Natural killer cell (primary cell): ENCODE results near the gene RYR3. TPM values are rescaled to one million over a fixed set of nuclear protein-coding genes. Genes with fewer than 3 reads are reported as not detected.

ENCODE experiments used
- ATAC-seq, 3 donors: fragments of 150-1000 bp in 2 of 3; fragments of 200-7000 bp in 1 of 3; cut with Tn5 transposase; 1 replicate in 1 of 3; 2 replicates in 2 of 3; pipeline ENCODE4 v1.10.0; 2021; ENCODE audit warnings: mild to moderate bottlenecking in 2 of 3, moderate library complexity in 2 of 3
- DNase-seq, 2 donors: peaks; one replicate each; pipeline versions ENCODE4 v3.0.0 to v3.0.0-alpha.2; 2013 to 2021; ENCODE audit warnings: mixed read lengths in 1 of 2
- H3K27ac ChIP-seq: one replicate; pipeline ENCODE4 v1.5.1; 2013; ENCODE audit warnings: mild to moderate bottlenecking, low read length
- H3K27me3 ChIP-seq: one replicate; pipeline ENCODE4 v1.6.1; 2013; ENCODE audit warnings: low read length; ENCODE audit not compliant: control insufficient read depth, insufficient read depth
- H3K36me3 ChIP-seq: one replicate; pipeline ENCODE4 v1.6.1; 2013; ENCODE audit warnings: low read length; ENCODE audit not compliant: control insufficient read depth, insufficient read depth
- H3K4me1 ChIP-seq: one replicate; pipeline ENCODE4 v1.6.1; 2013; ENCODE audit warnings: low read length; ENCODE audit not compliant: control insufficient read depth, insufficient read depth
- H3K4me3 ChIP-seq: one replicate; pipeline ENCODE4 v1.5.1; 2013; ENCODE audit warnings: low read length
- H3K9me3 ChIP-seq: one replicate; pipeline ENCODE4 v1.6.1; 2013; ENCODE audit warnings: low read length; ENCODE audit not compliant: control insufficient read depth, insufficient read depth
- H3K27ac Mint-ChIP-seq, 2 donors: one replicate each; pipeline ENCODE4 v1.8.0; 2022; ENCODE audit warnings: mild to moderate bottlenecking in 2 of 2, mixed read lengths in 2 of 2, moderate library complexity in 1 of 2
- H3K27me3 Mint-ChIP-seq, 2 donors: one replicate each; pipeline ENCODE4 v1.8.0; 2022; ENCODE audit warnings: low read depth in 2 of 2, mixed read lengths in 2 of 2
- H3K36me3 Mint-ChIP-seq: one replicate; pipeline ENCODE4 v1.8.0; 2022; ENCODE audit warnings: mixed read lengths
- H3K4me1 Mint-ChIP-seq, 2 donors: one replicate each; pipeline ENCODE4 v1.8.0; 2022; ENCODE audit warnings: mixed read lengths in 2 of 2
- H3K4me3 Mint-ChIP-seq: one replicate; pipeline ENCODE4 v1.8.0; 2022; ENCODE audit warnings: mild to moderate bottlenecking, moderate library complexity, mixed read lengths
- H3K9me3 Mint-ChIP-seq, 2 donors: one replicate each; pipeline ENCODE4 v1.8.0; 2022; ENCODE audit warnings: mixed read lengths in 2 of 2
- WGBS: methylation state at CpG from one replicate; pipeline ENCODE4 v1.1.7; 2013; ENCODE audit warnings: missing lambda C conversion rate; ENCODE audit not compliant: insufficient coverage; 5-methylcytosine and 5-hydroxymethylcytosine counted together
- intact Hi-C: fragments of 100-400 bp; cut with micrococcal nuclease; formaldehyde crosslinking; loops from one replicate; pipeline ENCODE4 v1.14.2; 2022
- total RNA-seq, 4 donors: library from RNA; stranded (reverse); fragments of 120-200 nt in 1 of 4; gene quantifications; one replicate each; pipeline versions ENCODE4 v1.2.3 to v1.2.4, GENCODE V29; 2013 to 2022
- TF ChIP-seq, protein P1 (sequence below): fragments of 200-600 bp; IDR thresholded peaks from one replicate; pipeline ENCODE4 v1.8.0; 2022; ENCODE audit warnings: antibody characterized with exemption

Gene RYR3
- total RNA-seq, 3 donors from 2014 or later (not counting 1 experiment from before 2014, with no cell fraction given), result 0.09 to 6.2 TPM; not detected in 1

DNA sequence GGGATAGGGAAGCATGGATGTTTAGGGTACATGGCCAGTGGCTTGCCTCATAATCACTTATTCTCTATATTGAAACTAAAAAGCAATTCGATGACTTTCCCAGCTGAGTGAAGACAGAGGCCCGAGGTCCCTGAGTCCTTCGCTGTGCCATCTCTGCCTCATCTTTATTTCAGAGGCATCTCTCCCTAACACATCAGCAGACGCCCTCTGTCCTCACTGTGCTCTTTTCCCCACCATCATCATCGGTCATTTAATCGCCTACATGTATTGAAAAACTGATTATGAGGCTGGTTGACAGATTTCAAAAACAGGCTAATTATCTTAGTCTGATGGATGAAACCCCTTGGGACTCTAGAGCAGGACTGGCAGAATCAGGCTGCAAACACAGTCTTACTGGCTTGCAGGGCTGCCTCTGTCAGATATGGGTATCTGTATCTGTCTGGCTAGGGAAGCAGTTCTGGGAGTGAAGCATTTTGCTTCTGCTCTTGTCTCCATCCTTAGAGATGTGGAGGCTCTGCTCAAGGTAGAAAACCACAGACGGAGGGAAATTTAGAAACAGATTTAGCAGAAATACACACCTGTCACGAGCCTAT lies 366.6 kb downstream of the RYR3 start:
- Histone ChIP-seq H3K4me3 (no peak overlapping the region), H3K27me3 (no peaks in the 10 kb centered on the region), H3K36me3 (no peaks in the 10 kb centered on the region), H3K27ac (no peak overlapping the region), H3K9me3 (no peaks in the 10 kb centered on the region), H3K4me1 (no peaks in the 10 kb centered on the region)
- H3K4me1 Mint-ChIP-seq, result no peaks in the 10 kb centered on the region
- peaks cover 13 to 23% of the 10 kb centered on the region in 2 donors for H3K27me3 Mint-ChIP-seq
- 88% methylated on average over 8 of the region's 8 CpGs for WGBS
- no peaks in the 10 kb centered on the region for H3K36me3 Mint-ChIP-seq
- no peak for ATAC-seq
- H3K4me3 Mint-ChIP-seq, result no peak overlapping the region
- TF ChIP-seq, protein P1, sequence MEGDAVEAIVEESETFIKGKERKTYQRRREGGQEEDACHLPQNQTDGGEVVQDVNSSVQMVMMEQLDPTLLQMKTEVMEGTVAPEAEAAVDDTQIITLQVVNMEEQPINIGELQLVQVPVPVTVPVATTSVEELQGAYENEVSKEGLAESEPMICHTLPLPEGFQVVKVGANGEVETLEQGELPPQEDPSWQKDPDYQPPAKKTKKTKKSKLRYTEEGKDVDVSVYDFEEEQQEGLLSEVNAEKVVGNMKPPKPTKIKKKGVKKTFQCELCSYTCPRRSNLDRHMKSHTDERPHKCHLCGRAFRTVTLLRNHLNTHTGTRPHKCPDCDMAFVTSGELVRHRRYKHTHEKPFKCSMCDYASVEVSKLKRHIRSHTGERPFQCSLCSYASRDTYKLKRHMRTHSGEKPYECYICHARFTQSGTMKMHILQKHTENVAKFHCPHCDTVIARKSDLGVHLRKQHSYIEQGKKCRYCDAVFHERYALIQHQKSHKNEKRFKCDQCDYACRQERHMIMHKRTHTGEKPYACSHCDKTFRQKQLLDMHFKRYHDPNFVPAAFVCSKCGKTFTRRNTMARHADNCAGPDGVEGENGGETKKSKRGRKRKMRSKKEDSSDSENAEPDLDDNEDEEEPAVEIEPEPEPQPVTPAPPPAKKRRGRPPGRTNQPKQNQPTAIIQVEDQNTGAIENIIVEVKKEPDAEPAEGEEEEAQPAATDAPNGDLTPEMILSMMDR, result no peak
- no peaks in the 10 kb centered on the region for H3K9me3 Mint-ChIP-seq
- intact Hi-C loops, result no loop called here
- H3K27ac Mint-ChIP-seq, result no peak overlapping the region
- no peak for DNase-seq

DNA sequence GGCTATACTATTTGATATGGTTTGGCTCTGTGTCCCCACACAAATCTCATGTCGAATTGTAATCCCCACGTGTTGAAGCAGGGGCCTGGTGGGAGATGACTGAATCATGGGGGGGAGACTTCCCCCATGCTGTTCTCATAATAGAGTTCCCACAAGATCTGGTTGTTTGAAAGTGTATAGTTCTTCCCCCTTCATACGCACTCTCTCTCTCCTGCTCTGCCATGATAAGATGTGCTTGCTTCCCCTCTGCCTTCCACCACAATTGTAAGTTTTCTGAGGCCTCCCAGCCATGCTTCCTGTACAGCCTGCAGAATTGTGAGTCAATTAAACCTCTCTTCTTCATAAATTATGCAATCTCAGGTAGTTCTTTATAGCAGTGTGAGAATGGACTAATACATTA lies 367.4 kb downstream of the RYR3 start:
- no peaks in the 10 kb centered on the region for H3K9me3 ChIP-seq
- H3K9me3 Mint-ChIP-seq, result no peaks in the 10 kb centered on the region
- H3K27me3 ChIP-seq, result no peaks in the 10 kb centered on the region
- DNase-seq (no peak), ATAC-seq (no peak)
- no peak overlapping the region for H3K4me3 Mint-ChIP-seq
- H3K36me3 Mint-ChIP-seq, result no peaks in the 10 kb centered on the region
- H3K27me3 Mint-ChIP-seq, result peaks cover 13 to 23% of the 10 kb centered on the region in 2 donors
- TF ChIP-seq, protein P1, result no peak
- H3K4me3 ChIP-seq, result no peak overlapping the region
- H3K27ac Mint-ChIP-seq, result no peak overlapping the region
- intact Hi-C loops, result no loop called here
- H3K4me1 Mint-ChIP-seq, result no peaks in the 10 kb centered on the region
- 79% methylated on average over 2 of the region's 3 CpGs for WGBS
- no peak overlapping the region for H3K27ac ChIP-seq
- H3K36me3 ChIP-seq, result no peaks in the 10 kb centered on the region
- no peaks in the 10 kb centered on the region for H3K4me1 ChIP-seq

GRCh38 chr15:33678602-33679001 lies 367.8 kb downstream of the RYR3 start:
- Histone ChIP-seq H3K4me1 (no peaks in the 10 kb centered on the region), H3K9me3 (no peaks in the 10 kb centered on the region), H3K36me3 (no peaks in the 10 kb centered on the region), H3K27ac (no peak overlapping the region), H3K4me3 (no peak overlapping the region), H3K27me3 (no peaks in the 10 kb centered on the region)
- Mint-ChIP-seq H3K27me3 (peaks cover 13 to 22% of the 10 kb centered on the region in 2 donors), H3K4me1 (no peaks in the 10 kb centered on the region), H3K36me3 (no peaks in the 10 kb centered on the region), H3K9me3 (no peaks in the 10 kb centered on the region), H3K4me3 (no peak overlapping the region), H3K27ac (no peak overlapping the region)
- TF ChIP-seq, protein P1, result no peak
- ATAC-seq, result no peak
- no peak for DNase-seq
- intact Hi-C loops, result no loop called here
- WGBS, result 67% methylated on average over 5 of the region's 5 CpGs

- Histone ChIP-seq H3K27ac (no peak overlapping the region), H3K4me3 (no peak overlapping the region), H3K9me3 (no peaks in the 10 kb centered on the region), H3K4me1 (no peaks in the 10 kb centered on the region), H3K36me3 (no peaks in the 10 kb centered on the region), H3K27me3 (no peaks in the 10 kb centered on the region)
- H3K36me3 Mint-ChIP-seq, result no peaks in the 10 kb centered on the region
- DNase-seq (no peak), ATAC-seq (no peak)
- intact Hi-C loops, result no loop called here
- peaks cover 13 to 19% of the 10 kb centered on the region in 2 donors for H3K27me3 Mint-ChIP-seq
- no peak overlapping the region for H3K27ac Mint-ChIP-seq
- no peaks in the 10 kb centered on the region for H3K4me1 Mint-ChIP-seq
- no peak overlapping the region for H3K4me3 Mint-ChIP-seq
- TF ChIP-seq, protein P1, result no peak
- no peaks in the 10 kb centered on the region for H3K9me3 Mint-ChIP-seq
- 86% methylated on average over 1 of the region's 2 CpGs for WGBS
Observed at GRCh38 chr15:33679061-33679460, 368.3 kb downstream of the RYR3 start.
